PC-3 (cell line): ENCODE measurements around the gene ESR1.

Experiments
- CTCF ChIP-seq: fragments of 300-600 bp; sonication (generic); conservative IDR thresholded peaks from 2 replicates; pipeline ENCODE4 v1.5.1; 2017; ENCODE audit warnings: antibody characterized with exemption, low read depth, mild to moderate bottlenecking, low read length
- EZH2 ChIP-seq: fragments of 300-600 bp; sonication (generic); IDR thresholded peaks from one replicate; pipeline ENCODE4 v1.6.1; 2017; ENCODE audit warnings: antibody characterized with exemption, mild to moderate bottlenecking, low read length; ENCODE audit not compliant: unreplicated experiment
- EZH2phosphoT487 ChIP-seq: fragments of 300-600 bp; sonication (generic); IDR thresholded peaks from 2 replicates; pipeline ENCODE4 v1.6.1; 2018; ENCODE audit warnings: mild to moderate bottlenecking, antibody characterized with exemption, low read length, borderline replicate concordance

- TF ChIP-seq EZH2 = no peak
- TF ChIP-seq CTCF = no peak
- no peak for TF ChIP-seq EZH2phosphoT487
These were observed 2.1 kb upstream of the ESR1 start for GRCh38 chr6:151805286-151805840.
